ENCODE data around the gene SPINK7.
"Not testable (repeated sequence)": the region's sequence is repeated elsewhere in the genome, so short reads cannot be mapped to it uniquely, and the experiment has no call there.

The SPINK7 gene

GRCh38 chr5:148312153-148312552 is at the start of gene SPINK7:
TSS of gene SPINK7 (plus strand) at chr5:148312423. CDS start at chr5:148312484, 61 bp downstream.
- DNase-seq, result no peak

GRCh38 chr5:148267962-148268361 is 44.3 kb upstream of the SPINK7 start:
- DNase-seq, result no peak

- no peak for DNase-seq
These were observed 43.7 kb upstream of the SPINK7 start, which contains the start of gene SPINK13 for GRCh38 chr5:148268566-148268965. TSS of gene SPINK13 (plus strand) at chr5:148268794. CDS start at chr5:148270073, 1,279 bp downstream.

GRCh38 chr5:148275129-148275528 is 37.1 kb upstream of the SPINK7 start:
- DNase-seq, result not testable (repeated sequence)

- DNase-seq, result not testable (repeated sequence)
These were observed 31.3 kb upstream of the SPINK7 start for GRCh38 chr5:148280893-148281292.

GRCh38 chr5:148281336-148281735 is 30.9 kb upstream of the SPINK7 start:
- DNase-seq, result not testable (repeated sequence)

- peak; percentile 11 for DNase-seq
These were observed 21.7 kb upstream of the SPINK7 start for GRCh38 chr5:148290271-148291195.

- no peak for DNase-seq
These were observed 14.5 kb upstream of the SPINK7 start for GRCh38 chr5:148297731-148298130.

GRCh38 chr5:148306446-148306845 is 5.8 kb upstream of the SPINK7 start:
- DNase-seq, result no peak

GRCh38 chr5:148309019-148309418 is 3.2 kb upstream of the SPINK7 start:
- no peak for DNase-seq

GRCh38 chr5:148309746-148310145 is 2.5 kb upstream of the SPINK7 start:
- no peak for DNase-seq

- no peak for DNase-seq
These were observed 739 bp upstream of the SPINK7 start for GRCh38 chr5:148311484-148311883.

GRCh38 chr5:148314187-148314586 is 2.0 kb downstream of the SPINK7 start:
- no peak for DNase-seq

GRCh38 chr5:148314731-148315130 is 2.5 kb downstream of the SPINK7 start:
- DNase-seq, result no peak

- DNase-seq, result peak; percentile 24
These were observed 8.1 kb downstream of the SPINK7 start for GRCh38 chr5:148320011-148320963.

GRCh38 chr5:148333262-148333849 is 21.1 kb downstream of the SPINK7 start:
- DNase-seq, result no peak

- no peak for DNase-seq
These were observed 23.0 kb downstream of the SPINK7 start, which contains the start of gene SPINK9 for GRCh38 chr5:148335259-148335658. TSS of gene SPINK9 (plus strand) at chr5:148335559. CDS start at chr5:148335614, 55 bp downstream.

- no peak for DNase-seq
These were observed 24.6 kb downstream of the SPINK7 start for GRCh38 chr5:148336704-148337435.

- no peak for DNase-seq
These were observed 30.3 kb downstream of the SPINK7 start for GRCh38 chr5:148342371-148343045.

GRCh38 chr5:148343046-148343407 is 30.8 kb downstream of the SPINK7 start:
- DNase-seq, result no peak

All from eye (tissue), 1 donor.